GM12878 (cell line): ENCODE measurements around the gene CILP2.

Experiments used
- ATF3 ChIP-seq: IDR thresholded peaks from 2 replicates; pipeline ENCODE4 v1.6.1; 2011; ENCODE audit warnings: low read depth, mild to moderate bottlenecking, low read length, moderate library complexity, borderline replicate concordance; ENCODE audit errors: extremely low read depth
- BMI1 ChIP-seq: fragments of 450-650 bp; IDR thresholded peaks from 2 replicates; pipeline ENCODE4 v1.6.1; 2016; ENCODE audit warnings: mild to moderate bottlenecking, moderate library complexity, borderline replicate concordance
- E4F1 ChIP-seq: fragments of 450-650 bp; IDR thresholded peaks from 2 replicates; pipeline ENCODE4 v1.6.1; 2018; ENCODE audit warnings: borderline replicate concordance, mild to moderate bottlenecking; ENCODE audit not compliant: partially characterized antibody
- ETV6 ChIP-seq, 2 experiments: fragments of 450-650 bp in 1 of 2; IDR thresholded peaks in 1 of 2; conservative IDR thresholded peaks in 1 of 2; 2 replicates each; pipeline ENCODE4 v1.6.1; 2014; ENCODE audit warnings: antibody characterized with exemption in 1 of 2, borderline replicate concordance in 1 of 2, low read depth in 1 of 2, mild to moderate bottlenecking in 1 of 2, moderate library complexity in 1 of 2
- KDM1A ChIP-seq: fragments of 200-600 bp; sonication (generic); IDR thresholded peaks from 2 replicates; pipeline ENCODE4 v1.6.1; 2016; ENCODE audit warnings: borderline replicate concordance
- RAD21 ChIP-seq: IDR thresholded peaks from 2 replicates; pipeline ENCODE4 v1.6.1; 2011; ENCODE audit warnings: mild to moderate bottlenecking, low read depth, low read length, moderate library complexity; ENCODE audit not compliant: insufficient read depth
- TF ChIP-seq, protein P1 (sequence below), 3 experiments: IDR thresholded peaks in 2 of 3; conservative IDR thresholded peaks in 1 of 3; 2 replicates each; pipeline ENCODE4 v1.5.1; 2011; ENCODE audit warnings: low read depth in 3 of 3, low read length in 3 of 3, mild to moderate bottlenecking in 3 of 3, control low read depth in 2 of 3, moderate library complexity in 2 of 3, inconsistent platforms in 1 of 3, mixed read lengths in 1 of 3; ENCODE audit not compliant: control insufficient read depth in 2 of 3, insufficient read depth in 1 of 3; ENCODE audit errors: extremely low read depth in 1 of 3

- TF ChIP-seq RAD21 (peak; percentile 96), ETV6 (conservative IDR thresholded peaks at IDR 0.05 in 1 of 2, IDR thresholded peaks at IDR 0.05 in 1 of 2; ENCODE audit: borderline replicate concordance in 1 of 2, low read depth in 1 of 2) (no peak), BMI1 (no peak), KDM1A (no peak), E4F1 (no peak), ATF3 (no peak)
- TF ChIP-seq, protein P1, sequence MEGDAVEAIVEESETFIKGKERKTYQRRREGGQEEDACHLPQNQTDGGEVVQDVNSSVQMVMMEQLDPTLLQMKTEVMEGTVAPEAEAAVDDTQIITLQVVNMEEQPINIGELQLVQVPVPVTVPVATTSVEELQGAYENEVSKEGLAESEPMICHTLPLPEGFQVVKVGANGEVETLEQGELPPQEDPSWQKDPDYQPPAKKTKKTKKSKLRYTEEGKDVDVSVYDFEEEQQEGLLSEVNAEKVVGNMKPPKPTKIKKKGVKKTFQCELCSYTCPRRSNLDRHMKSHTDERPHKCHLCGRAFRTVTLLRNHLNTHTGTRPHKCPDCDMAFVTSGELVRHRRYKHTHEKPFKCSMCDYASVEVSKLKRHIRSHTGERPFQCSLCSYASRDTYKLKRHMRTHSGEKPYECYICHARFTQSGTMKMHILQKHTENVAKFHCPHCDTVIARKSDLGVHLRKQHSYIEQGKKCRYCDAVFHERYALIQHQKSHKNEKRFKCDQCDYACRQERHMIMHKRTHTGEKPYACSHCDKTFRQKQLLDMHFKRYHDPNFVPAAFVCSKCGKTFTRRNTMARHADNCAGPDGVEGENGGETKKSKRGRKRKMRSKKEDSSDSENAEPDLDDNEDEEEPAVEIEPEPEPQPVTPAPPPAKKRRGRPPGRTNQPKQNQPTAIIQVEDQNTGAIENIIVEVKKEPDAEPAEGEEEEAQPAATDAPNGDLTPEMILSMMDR (IDR thresholded peaks at IDR 0.05 in 2 of 3, conservative IDR thresholded peaks at IDR 0.05 in 1 of 3; ENCODE audit: control insufficient read depth in 2 of 3, extremely low read depth in 1 of 3, insufficient read depth in 1 of 3, low read depth in 3 of 3, low read length in 3 of 3), result peak; percentile 95 to 96 (median 95)
These were observed 5.9 kb upstream of the CILP2 start for GRCh38 chr19:19531951-19532805.
